Left lung (tissue), 10 donors: ENCODE results near the gene KIAA0232. TPM values are rescaled to one million over a fixed set of nuclear protein-coding genes. Genes with fewer than 3 reads are reported as not detected.

Experiments
- ATAC-seq: fragments of 200-7000 bp; cut with Tn5 transposase; one replicate; pipeline ENCODE4 v1.9.1; 2020; ENCODE audit warnings: moderate library complexity
- DNase-seq, 4 donors: peaks; one replicate each; pipeline ENCODE4 v3.0.0-alpha.2; 2013 to 2020
- H3K27ac ChIP-seq, 2 donors: fragments of 200-600 bp; sonication (generic) in 1 of 2; one replicate each; pipeline versions ENCODE4 v1.5.0 to v1.8.0; 2020 to 2021
- H3K27me3 ChIP-seq, 2 donors: fragments of 200-600 bp; sonication (generic) in 1 of 2; one replicate each; pipeline versions ENCODE4 v1.5.0 to v1.8.0; 2020 to 2021
- H3K36me3 ChIP-seq, 2 donors: fragments of 200-600 bp; sonication (generic) in 1 of 2; one replicate each; pipeline versions ENCODE4 v1.5.0 to v1.8.0; 2020 to 2021
- H3K4me1 ChIP-seq, 2 donors: fragments of 200-600 bp; one replicate each; pipeline ENCODE4 v1.8.0; 2021
- H3K4me3 ChIP-seq, 2 donors: fragments of 200-600 bp; sonication (generic) in 1 of 2; one replicate each; pipeline versions ENCODE4 v1.5.0 to v1.8.0; 2020 to 2021; ENCODE audit warnings: mild to moderate bottlenecking in 1 of 2
- H3K9me3 ChIP-seq, 2 donors: fragments of 200-600 bp; sonication (generic) in 1 of 2; one replicate each; pipeline versions ENCODE4 v1.5.0 to v1.8.0; 2020 to 2021
- CTCF ChIP-seq, 2 donors: fragments of 200-600 bp; sonication (generic) in 1 of 2; IDR thresholded peaks; one replicate each; pipeline versions ENCODE4 v1.5.0 to v1.8.0; 2021; ENCODE audit warnings: antibody characterized with exemption in 2 of 2
- intact Hi-C, 2 donors: fragments of 100-400 bp; cut with DNase I; formaldehyde crosslinking; loops; one replicate each; pipeline versions ENCODE4 v1.11.2 to v1.14.2; 2022
- polyA plus RNA-seq, 6 donors: library from polyadenylated mRNA; unstranded; fragments of 120-200 nt; gene quantifications; one replicate each; pipeline ENCODE4 v1.2.1, GENCODE V29; 2013; ENCODE audit not compliant: insufficient read length in 6 of 6
- total RNA-seq, 2 donors: library from RNA; stranded (reverse); fragmentation: NEBNext Ultra II Directional; extraction: Animal tissue kit (Norgen Biotek cat#: 25700); gene quantifications; one replicate each; pipeline ENCODE4 v1.2.1, GENCODE V29; 2021
- donor health status: DM: no; HTN: yes; CAD: no.
- donor health status: DM: no; HTN: no; CAD: no.

The KIAA0232 gene
- total and polyA plus RNA-seq, 8 donors, result 24.3 to 34.3 (median 29.1) TPM

GRCh38 chr4:6763330-6763851 is 19.1 kb upstream of the KIAA0232 start:
- Histone ChIP-seq H3K36me3 (no peaks in the 10 kb centered on the region), H3K27ac (no peak overlapping the region), H3K27me3 (peaks cover 0 to 5% of the 10 kb centered on the region in 2 donors), H3K9me3 (no peaks in the 10 kb centered on the region), H3K4me3 (no peak overlapping the region), H3K4me1 (peaks cover 0 to 7% of the 10 kb centered on the region in 2 donors)
- no peak for TF ChIP-seq CTCF (IDR thresholded peaks at IDR 0.05)
- ATAC-seq (no peak), DNase-seq (no peak)
- intact Hi-C loops, result no loop called here

GRCh38 chr4:6764976-6765620 is 17.4 kb upstream of the KIAA0232 start:
- Histone ChIP-seq H3K36me3 (no peaks in the 10 kb centered on the region), H3K27ac (no peak overlapping the region), H3K4me3 (no peak overlapping the region), H3K9me3 (no peaks in the 10 kb centered on the region), H3K4me1 (peaks cover 0 to 13% of the 10 kb centered on the region in 2 donors), H3K27me3 (peaks cover 0 to 5% of the 10 kb centered on the region in 2 donors)
- intact Hi-C loops, result no loop called here
- DNase-seq (no peak), ATAC-seq (no peak)
- TF ChIP-seq CTCF (IDR thresholded peaks at IDR 0.05), result no peak

GRCh38 chr4:6765703-6766102 is 16.8 kb upstream of the KIAA0232 start:
- Histone ChIP-seq H3K4me1 (peaks cover 0 to 13% of the 10 kb centered on the region in 2 donors), H3K27me3 (peaks cover 0 to 5% of the 10 kb centered on the region in 2 donors), H3K9me3 (no peaks in the 10 kb centered on the region), H3K36me3 (no peaks in the 10 kb centered on the region), H3K27ac (no peak overlapping the region), H3K4me3 (no peak overlapping the region)
- intact Hi-C loops, result no loop called here
- no peak for DNase-seq
- ATAC-seq, result no peak
- TF ChIP-seq CTCF (IDR thresholded peaks at IDR 0.05), result no peak

- ATAC-seq (no peak), DNase-seq (no peak)
- Histone ChIP-seq H3K9me3 (no peaks in the 10 kb centered on the region), H3K27me3 (peaks cover 0 to 5% of the 10 kb centered on the region in 2 donors), H3K4me1 (peaks cover 0 to 13% of the 10 kb centered on the region in 2 donors), H3K4me3 (no peak overlapping the region), H3K27ac (no peak overlapping the region), H3K36me3 (no peaks in the 10 kb centered on the region)
- intact Hi-C loops, result no loop called here
- no peak for TF ChIP-seq CTCF (IDR thresholded peaks at IDR 0.05)
Observed at GRCh38 chr4:6767386-6767747, 15.2 kb upstream of the KIAA0232 start.

GRCh38 chr4:6767748-6768538 is 14.6 kb upstream of the KIAA0232 start:
- H3K36me3 ChIP-seq, result no peaks in the 10 kb centered on the region
- H3K27me3 ChIP-seq, result peaks cover 0 to 5% of the 10 kb centered on the region in 2 donors
- peaks cover 0 to 13% of the 10 kb centered on the region in 2 donors for H3K4me1 ChIP-seq
- H3K9me3 ChIP-seq, result no peaks in the 10 kb centered on the region
- intact Hi-C loops, result no loop called here
- H3K4me3 ChIP-seq, result no peak overlapping the region
- ATAC-seq (no peak), DNase-seq (no peak)
- no peak for TF ChIP-seq CTCF (IDR thresholded peaks at IDR 0.05)
- H3K27ac ChIP-seq, result no peak overlapping the region
